ENCODE results near the gene STXBP6. TPM values are rescaled to one million over a fixed set of nuclear protein-coding genes. Genes with fewer than 3 reads are reported as not detected.

The STXBP6 gene
- total and polyA plus RNA-seq, 10 of the 15 experiments (the other 5 are each of a cell fraction or from before 2014, with no cell fraction given): 1.2 to 47.3 (median 1.9) TPM

- TF ChIP-seq HDAC6 (IDR thresholded peaks at IDR 0.05; ENCODE audit: unreplicated experiment) (no peak), HCFC1 (IDR thresholded peaks at IDR 0.05; ENCODE audit: low read length) (no peak), MEF2B (IDR thresholded peaks at IDR 0.05; ENCODE audit: partially characterized antibody, poor library complexity, severe bottlenecking) (peak; percentile 23), NR2F1 (conservative IDR thresholded peaks at IDR 0.05) (peak; percentile 85), HDGF (IDR thresholded peaks at IDR 0.05) (no peak), EP300 (IDR thresholded peaks at IDR 0.05; ENCODE audit: borderline replicate concordance in 1 of 2, control insufficient read depth in 1 of 2, low read depth in 2 of 2, low read length in 2 of 2) (peak in 1 of 2 experiments; percentile 78; a peak in 3 of 4 replicates), SREBF2 (IDR thresholded peaks at IDR 0.05; ENCODE audit: low read length) (no peak), IKZF1 (conservative IDR thresholded peaks at IDR 0.05) (peak; percentile 63; the same call in 1 of the 2 replicates), FOXM1 (IDR thresholded peaks at IDR 0.05; ENCODE audit: low read depth, low read length) (no peak), REST (IDR thresholded peaks at IDR 0.05; ENCODE audit: low read depth, low read length) (no peak), ZNF217 (IDR thresholded peaks at IDR 0.05) (peak; percentile 24; the same call in 1 of the 2 replicates), NFXL1 (IDR thresholded peaks at IDR 0.05; ENCODE audit: borderline replicate concordance) (no peak), STAT3 (IDR thresholded peaks at IDR 0.05; ENCODE audit: low read depth, low read length) (no peak), POLR2A (IDR thresholded peaks at IDR 0.05; ENCODE audit: low read depth, low read length) (no peak)
- TF ChIP-seq, protein P1, sequence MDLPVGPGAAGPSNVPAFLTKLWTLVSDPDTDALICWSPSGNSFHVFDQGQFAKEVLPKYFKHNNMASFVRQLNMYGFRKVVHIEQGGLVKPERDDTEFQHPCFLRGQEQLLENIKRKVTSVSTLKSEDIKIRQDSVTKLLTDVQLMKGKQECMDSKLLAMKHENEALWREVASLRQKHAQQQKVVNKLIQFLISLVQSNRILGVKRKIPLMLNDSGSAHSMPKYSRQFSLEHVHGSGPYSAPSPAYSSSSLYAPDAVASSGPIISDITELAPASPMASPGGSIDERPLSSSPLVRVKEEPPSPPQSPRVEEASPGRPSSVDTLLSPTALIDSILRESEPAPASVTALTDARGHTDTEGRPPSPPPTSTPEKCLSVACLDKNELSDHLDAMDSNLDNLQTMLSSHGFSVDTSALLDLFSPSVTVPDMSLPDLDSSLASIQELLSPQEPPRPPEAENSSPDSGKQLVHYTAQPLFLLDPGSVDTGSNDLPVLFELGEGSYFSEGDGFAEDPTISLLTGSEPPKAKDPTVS (IDR thresholded peaks at IDR 0.05; ENCODE audit: low read depth, low read length): no peak
- TF ChIP-seq, protein P2, sequence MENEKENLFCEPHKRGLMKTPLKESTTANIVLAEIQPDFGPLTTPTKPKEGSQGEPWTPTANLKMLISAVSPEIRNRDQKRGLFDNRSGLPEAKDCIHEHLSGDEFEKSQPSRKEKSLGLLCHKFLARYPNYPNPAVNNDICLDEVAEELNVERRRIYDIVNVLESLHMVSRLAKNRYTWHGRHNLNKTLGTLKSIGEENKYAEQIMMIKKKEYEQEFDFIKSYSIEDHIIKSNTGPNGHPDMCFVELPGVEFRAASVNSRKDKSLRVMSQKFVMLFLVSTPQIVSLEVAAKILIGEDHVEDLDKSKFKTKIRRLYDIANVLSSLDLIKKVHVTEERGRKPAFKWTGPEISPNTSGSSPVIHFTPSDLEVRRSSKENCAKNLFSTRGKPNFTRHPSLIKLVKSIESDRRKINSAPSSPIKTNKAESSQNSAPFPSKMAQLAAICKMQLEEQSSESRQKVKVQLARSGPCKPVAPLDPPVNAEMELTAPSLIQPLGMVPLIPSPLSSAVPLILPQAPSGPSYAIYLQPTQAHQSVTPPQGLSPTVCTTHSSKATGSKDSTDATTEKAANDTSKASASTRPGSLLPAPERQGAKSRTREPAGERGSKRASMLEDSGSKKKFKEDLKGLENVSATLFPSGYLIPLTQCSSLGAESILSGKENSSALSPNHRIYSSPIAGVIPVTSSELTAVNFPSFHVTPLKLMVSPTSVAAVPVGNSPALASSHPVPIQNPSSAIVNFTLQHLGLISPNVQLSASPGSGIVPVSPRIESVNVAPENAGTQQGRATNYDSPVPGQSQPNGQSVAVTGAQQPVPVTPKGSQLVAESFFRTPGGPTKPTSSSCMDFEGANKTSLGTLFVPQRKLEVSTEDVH (IDR thresholded peaks at IDR 0.05; ENCODE audit: low read depth, partially characterized antibody): no peak
- TF ChIP-seq, protein P3, sequence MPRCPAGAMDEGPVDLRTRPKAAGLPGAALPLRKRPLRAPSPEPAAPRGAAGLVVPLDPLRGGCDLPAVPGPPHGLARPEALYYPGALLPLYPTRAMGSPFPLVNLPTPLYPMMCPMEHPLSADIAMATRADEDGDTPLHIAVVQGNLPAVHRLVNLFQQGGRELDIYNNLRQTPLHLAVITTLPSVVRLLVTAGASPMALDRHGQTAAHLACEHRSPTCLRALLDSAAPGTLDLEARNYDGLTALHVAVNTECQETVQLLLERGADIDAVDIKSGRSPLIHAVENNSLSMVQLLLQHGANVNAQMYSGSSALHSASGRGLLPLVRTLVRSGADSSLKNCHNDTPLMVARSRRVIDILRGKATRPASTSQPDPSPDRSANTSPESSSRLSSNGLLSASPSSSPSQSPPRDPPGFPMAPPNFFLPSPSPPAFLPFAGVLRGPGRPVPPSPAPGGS (IDR thresholded peaks at IDR 0.05; ENCODE audit: borderline replicate concordance, insufficient read depth, low read depth, low read length, poor library complexity, severe bottlenecking): no peak
Observed at GRCh38 chr14:24940213-24940783, 109.6 kb downstream of the STXBP6 start (continued).
